ENCODE data around the gene HUS1B.

DNA sequence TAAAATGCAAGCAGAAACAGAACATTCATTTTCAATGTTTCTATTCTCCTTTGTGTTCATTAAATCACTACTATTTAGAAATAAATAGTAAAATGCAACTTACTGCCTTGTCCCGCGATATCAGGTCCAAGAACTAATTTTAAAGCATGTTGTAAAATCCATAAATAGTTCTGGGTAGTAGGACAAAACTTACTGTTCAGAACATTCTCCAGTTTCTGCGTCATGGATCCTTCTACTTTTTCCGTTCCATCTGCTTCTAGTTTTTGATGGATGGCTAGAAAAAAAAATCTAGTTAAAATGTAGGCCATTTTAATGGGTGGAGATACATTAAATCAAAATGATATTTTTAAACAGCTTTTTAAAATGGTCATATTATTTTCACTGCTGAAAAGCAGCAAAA is 47.0 kb downstream of the HUS1B start:
- TF ChIP-seq, protein P1, sequence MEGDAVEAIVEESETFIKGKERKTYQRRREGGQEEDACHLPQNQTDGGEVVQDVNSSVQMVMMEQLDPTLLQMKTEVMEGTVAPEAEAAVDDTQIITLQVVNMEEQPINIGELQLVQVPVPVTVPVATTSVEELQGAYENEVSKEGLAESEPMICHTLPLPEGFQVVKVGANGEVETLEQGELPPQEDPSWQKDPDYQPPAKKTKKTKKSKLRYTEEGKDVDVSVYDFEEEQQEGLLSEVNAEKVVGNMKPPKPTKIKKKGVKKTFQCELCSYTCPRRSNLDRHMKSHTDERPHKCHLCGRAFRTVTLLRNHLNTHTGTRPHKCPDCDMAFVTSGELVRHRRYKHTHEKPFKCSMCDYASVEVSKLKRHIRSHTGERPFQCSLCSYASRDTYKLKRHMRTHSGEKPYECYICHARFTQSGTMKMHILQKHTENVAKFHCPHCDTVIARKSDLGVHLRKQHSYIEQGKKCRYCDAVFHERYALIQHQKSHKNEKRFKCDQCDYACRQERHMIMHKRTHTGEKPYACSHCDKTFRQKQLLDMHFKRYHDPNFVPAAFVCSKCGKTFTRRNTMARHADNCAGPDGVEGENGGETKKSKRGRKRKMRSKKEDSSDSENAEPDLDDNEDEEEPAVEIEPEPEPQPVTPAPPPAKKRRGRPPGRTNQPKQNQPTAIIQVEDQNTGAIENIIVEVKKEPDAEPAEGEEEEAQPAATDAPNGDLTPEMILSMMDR (conservative IDR thresholded peaks at IDR 0.05) = no peak
- no peak for TF ChIP-seq EZH2 (IDR thresholded peaks at IDR 0.05; ENCODE audit: low read depth)
